ENCODE data around the gene SUV39H1.

SUV39H1 gene

GRCh38 chrX:48737213-48737938 is 40.8 kb downstream of the SUV39H1 start (continued):
- TF ChIP-seq ZBTB11 (tag by site-specific recombination; conservative IDR thresholded peaks at IDR 0.05; ENCODE audit: low read depth): peak; percentile 63
- no peak for TF ChIP-seq ZSCAN18 (tag by site-specific recombination; IDR thresholded peaks at IDR 0.05)
- no peak for TF ChIP-seq HOXC10 (CRISPR knock-in tag; IDR thresholded peaks at IDR 0.05)
- peak; percentile 39; the same call in 1 of the 2 replicates for TF ChIP-seq MZF1 (tag by site-specific recombination; IDR thresholded peaks at IDR 0.05; ENCODE audit: borderline replicate concordance)
- TF ChIP-seq, protein P1, sequence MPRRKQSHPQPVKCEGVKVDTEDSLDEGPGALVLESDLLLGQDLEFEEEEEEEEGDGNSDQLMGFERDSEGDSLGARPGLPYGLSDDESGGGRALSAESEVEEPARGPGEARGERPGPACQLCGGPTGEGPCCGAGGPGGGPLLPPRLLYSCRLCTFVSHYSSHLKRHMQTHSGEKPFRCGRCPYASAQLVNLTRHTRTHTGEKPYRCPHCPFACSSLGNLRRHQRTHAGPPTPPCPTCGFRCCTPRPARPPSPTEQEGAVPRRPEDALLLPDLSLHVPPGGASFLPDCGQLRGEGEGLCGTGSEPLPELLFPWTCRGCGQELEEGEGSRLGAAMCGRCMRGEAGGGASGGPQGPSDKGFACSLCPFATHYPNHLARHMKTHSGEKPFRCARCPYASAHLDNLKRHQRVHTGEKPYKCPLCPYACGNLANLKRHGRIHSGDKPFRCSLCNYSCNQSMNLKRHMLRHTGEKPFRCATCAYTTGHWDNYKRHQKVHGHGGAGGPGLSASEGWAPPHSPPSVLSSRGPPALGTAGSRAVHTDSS (tag by site-specific recombination; IDR thresholded peaks at IDR 0.05): peak; percentile 80
- no peak for TF ChIP-seq BCL11B (tag by site-specific recombination; IDR thresholded peaks at IDR 0.05; ENCODE audit: low read depth)
- peak; percentile 73 for TF ChIP-seq ZXDB (tag by site-specific recombination; IDR thresholded peaks at IDR 0.05)
- 0 out of 2 replicates have a peak, but pooled peaks have one; percentile 69 for TF ChIP-seq ZSCAN23 (tag by site-specific recombination; IDR thresholded peaks at IDR 0.05)
- TF ChIP-seq ZNF423 (tag by site-specific recombination; IDR thresholded peaks at IDR 0.05): no peak
- no peak for TF ChIP-seq ZNF623 (tag by site-specific recombination; IDR thresholded peaks at IDR 0.05)
- TF ChIP-seq ZFHX2 (tag by site-specific recombination; conservative IDR thresholded peaks at IDR 0.05): peak; percentile 34
- TF ChIP-seq, protein P2, sequence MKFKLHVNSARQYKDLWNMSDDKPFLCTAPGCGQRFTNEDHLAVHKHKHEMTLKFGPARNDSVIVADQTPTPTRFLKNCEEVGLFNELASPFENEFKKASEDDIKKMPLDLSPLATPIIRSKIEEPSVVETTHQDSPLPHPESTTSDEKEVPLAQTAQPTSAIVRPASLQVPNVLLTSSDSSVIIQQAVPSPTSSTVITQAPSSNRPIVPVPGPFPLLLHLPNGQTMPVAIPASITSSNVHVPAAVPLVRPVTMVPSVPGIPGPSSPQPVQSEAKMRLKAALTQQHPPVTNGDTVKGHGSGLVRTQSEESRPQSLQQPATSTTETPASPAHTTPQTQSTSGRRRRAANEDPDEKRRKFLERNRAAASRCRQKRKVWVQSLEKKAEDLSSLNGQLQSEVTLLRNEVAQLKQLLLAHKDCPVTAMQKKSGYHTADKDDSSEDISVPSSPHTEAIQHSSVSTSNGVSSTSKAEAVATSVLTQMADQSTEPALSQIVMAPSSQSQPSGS (tag by site-specific recombination; IDR thresholded peaks at IDR 0.05; ENCODE audit: low read depth): no peak
- TF ChIP-seq KLF1 (tag by site-specific recombination; IDR thresholded peaks at IDR 0.05): peak; percentile 39; the same call in 1 of the 2 replicates
- TF ChIP-seq GLIS2 (tag by site-specific recombination; IDR thresholded peaks at IDR 0.05): peak; percentile 61
- no peak for TF ChIP-seq ZNF596 (tag by site-specific recombination; IDR thresholded peaks at IDR 0.05)
- no peak for TF ChIP-seq IKZF3 (tag by site-specific recombination; IDR thresholded peaks at IDR 0.05)
- TF ChIP-seq OVOL3 (tag by site-specific recombination; IDR thresholded peaks at IDR 0.05): no peak
- no peak for TF ChIP-seq ZNF426 (tag by site-specific recombination; IDR thresholded peaks at IDR 0.05)
- no peak for TF ChIP-seq ZNF555 (tag by site-specific recombination; conservative IDR thresholded peaks at IDR 0.05)
- no peak for TF ChIP-seq ZBTB21 (tag by site-specific recombination; IDR thresholded peaks at IDR 0.05)
- TF ChIP-seq, protein P3, sequence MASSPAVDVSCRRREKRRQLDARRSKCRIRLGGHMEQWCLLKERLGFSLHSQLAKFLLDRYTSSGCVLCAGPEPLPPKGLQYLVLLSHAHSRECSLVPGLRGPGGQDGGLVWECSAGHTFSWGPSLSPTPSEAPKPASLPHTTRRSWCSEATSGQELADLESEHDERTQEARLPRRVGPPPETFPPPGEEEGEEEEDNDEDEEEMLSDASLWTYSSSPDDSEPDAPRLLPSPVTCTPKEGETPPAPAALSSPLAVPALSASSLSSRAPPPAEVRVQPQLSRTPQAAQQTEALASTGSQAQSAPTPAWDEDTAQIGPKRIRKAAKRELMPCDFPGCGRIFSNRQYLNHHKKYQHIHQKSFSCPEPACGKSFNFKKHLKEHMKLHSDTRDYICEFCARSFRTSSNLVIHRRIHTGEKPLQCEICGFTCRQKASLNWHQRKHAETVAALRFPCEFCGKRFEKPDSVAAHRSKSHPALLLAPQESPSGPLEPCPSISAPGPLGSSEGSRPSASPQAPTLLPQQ (tag by site-specific recombination; IDR thresholded peaks at IDR 0.05): peak; percentile 75; the same call in 1 of the 2 replicates
- peak; percentile 75 for TF ChIP-seq ZNF639 (tag by site-specific recombination; IDR thresholded peaks at IDR 0.05)
- TF ChIP-seq ZNF391 (tag by site-specific recombination; IDR thresholded peaks at IDR 0.05; ENCODE audit: borderline replicate concordance, low read depth): no peak
- TF ChIP-seq ZBTB48 (tag by site-specific recombination; IDR thresholded peaks at IDR 0.05): peak; percentile 59
- 0 out of 2 replicates have a peak, but pooled peaks have one; percentile 11 for TF ChIP-seq ZBTB7A (tag by site-specific recombination; IDR thresholded peaks at IDR 0.05; ENCODE audit: low read depth)
